Skeletal muscle satellite cell (primary cell): ENCODE data around the gene SWT1.

Experiments used
- H3K27me3 ChIP-seq: 2 replicates; pipeline ENCODE4 v1.7.0; 2013; ENCODE audit warnings: low read length; ENCODE audit not compliant: control insufficient read depth, insufficient read depth
- H3K36me3 ChIP-seq: 2 replicates; pipeline ENCODE4 v1.7.0; 2013; ENCODE audit warnings: mild to moderate bottlenecking, control low read depth, low read length; ENCODE audit not compliant: insufficient read depth
- H3K4me1 ChIP-seq: 2 replicates; pipeline ENCODE4 v1.7.0; 2013; ENCODE audit warnings: low read length; ENCODE audit not compliant: control insufficient read depth, insufficient read depth
- H3K4me2 ChIP-seq: 2 replicates; pipeline ENCODE4 v1.7.0; 2013; ENCODE audit warnings: mild to moderate bottlenecking, low read length
- H3K4me3 ChIP-seq: 2 replicates; pipeline ENCODE4 v1.7.0; 2013; ENCODE audit warnings: low read length
- H3K9ac ChIP-seq: 2 replicates; pipeline ENCODE4 v1.7.0; 2013; ENCODE audit warnings: mild to moderate bottlenecking, low read depth, low read length, moderate library complexity
- H3K9me3 ChIP-seq: replicated peaks from 2 replicates; pipeline ENCODE4 v1.7.0; 2013; ENCODE audit warnings: mild to moderate bottlenecking, control low read depth, low read length

Gene SWT1

DNA sequence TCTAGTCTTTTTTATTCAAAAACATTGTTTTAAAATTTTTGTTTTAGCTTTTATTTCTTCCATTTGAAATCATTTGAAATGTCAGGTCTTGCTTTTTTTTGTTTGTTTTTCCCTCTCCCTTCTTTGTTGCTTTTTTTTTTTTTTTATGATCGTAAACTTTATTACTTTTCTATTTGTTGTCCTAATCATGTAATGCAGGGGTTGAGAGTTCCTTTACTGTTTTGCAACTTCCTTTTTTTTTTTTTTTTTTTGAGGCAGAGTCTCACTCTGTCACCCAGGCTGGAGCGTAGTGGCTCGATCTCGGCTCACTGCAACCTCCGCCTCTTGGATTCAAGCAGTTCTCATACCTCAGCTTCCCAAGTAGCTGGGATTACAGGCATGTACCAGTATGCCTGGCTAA is 135.3 kb downstream of the SWT1 start:
- Histone ChIP-seq H3K4me3 (no peak overlapping the region), H3K27me3 (no peaks in the 10 kb centered on the region), H3K36me3 (peaks cover 35% of the 10 kb centered on the region), H3K4me2 (no peak overlapping the region), H3K4me1 (no peaks in the 10 kb centered on the region), H3K9me3 (no peaks in the 10 kb centered on the region), H3K9ac (no peak overlapping the region)

DNA sequence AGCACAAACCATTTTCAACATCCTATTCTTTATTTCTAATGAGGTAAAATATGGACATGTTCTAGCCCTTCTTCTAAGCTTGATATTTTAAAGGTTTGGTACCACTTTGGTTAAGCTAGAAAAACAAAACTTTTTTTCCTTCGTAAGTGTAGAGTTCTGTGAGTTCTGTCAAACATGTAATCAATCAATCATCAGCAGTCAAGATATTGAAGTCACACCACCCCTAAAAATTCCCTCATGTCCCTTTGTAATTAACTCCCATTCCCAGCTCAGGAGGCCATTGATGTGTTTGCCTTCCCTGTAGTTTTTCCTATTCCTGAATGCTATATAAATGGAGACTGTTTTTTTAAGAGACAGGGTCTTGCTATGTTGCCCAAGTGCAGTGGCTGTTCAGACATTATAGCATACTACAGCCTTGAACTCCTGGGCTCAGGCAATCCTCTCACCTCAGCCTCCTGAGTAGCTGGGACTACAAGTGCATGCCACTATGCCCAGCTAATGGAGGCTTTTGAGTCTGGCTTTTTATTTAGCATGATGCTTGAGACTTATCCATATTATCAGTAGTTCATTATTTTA is 137.1 kb downstream of the SWT1 start:
- peaks cover 51% of the 10 kb centered on the region for H3K36me3 ChIP-seq

DNA sequence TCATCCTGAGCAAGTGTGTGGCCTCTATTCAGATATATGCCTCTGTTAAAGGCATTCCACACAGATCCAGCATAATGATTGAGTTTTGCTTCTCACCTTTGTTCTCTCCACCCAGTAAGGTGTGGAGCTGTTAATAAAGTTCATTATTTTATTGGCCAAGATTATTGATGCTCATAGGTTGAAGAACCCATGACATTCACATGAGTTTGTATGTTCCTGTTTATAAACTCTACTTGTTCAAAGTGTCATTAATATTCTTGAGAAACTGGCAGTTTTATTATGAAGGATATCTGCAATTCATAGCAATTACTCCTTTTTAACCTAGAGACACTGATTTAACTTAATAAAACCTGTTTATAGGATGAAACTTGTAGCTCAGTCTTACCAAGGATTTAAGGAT is 138.1 kb downstream of the SWT1 start:
- no peak overlapping the region for H3K4me2 ChIP-seq
- no peak overlapping the region for H3K4me3 ChIP-seq
- no peaks in the 10 kb centered on the region for H3K27me3 ChIP-seq
- peaks cover 61% of the 10 kb centered on the region for H3K36me3 ChIP-seq
- H3K4me1 ChIP-seq = no peaks in the 10 kb centered on the region
- no peak overlapping the region for H3K9ac ChIP-seq
- no peaks in the 10 kb centered on the region for H3K9me3 ChIP-seq

More for the DNA sequence above, 137.1 kb downstream of the SWT1 start:
- H3K27me3 ChIP-seq = no peaks in the 10 kb centered on the region
- no peaks in the 10 kb centered on the region for H3K4me1 ChIP-seq
- H3K4me2 ChIP-seq = no peak overlapping the region
- H3K4me3 ChIP-seq = no peak overlapping the region
- no peaks in the 10 kb centered on the region for H3K9me3 ChIP-seq
- H3K9ac ChIP-seq = no peak overlapping the region

DNA sequence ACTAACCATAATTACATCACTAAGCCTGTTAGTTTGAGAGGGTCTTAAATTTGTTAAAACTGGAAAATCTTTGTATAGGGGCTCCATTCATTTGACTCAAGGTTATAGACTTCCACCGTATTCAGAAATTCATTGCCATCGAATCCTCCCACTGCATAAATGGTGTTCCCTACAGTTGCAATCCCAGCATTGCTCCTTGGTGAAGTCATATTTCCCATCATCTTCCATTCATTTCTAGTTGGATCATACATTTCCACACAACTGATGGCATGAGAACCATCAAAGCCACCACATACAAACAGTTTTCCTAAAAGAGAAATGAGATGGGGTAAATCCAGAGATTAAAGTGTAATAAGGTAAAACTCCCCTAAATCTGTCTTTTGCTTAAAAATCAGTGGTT is 141.0 kb downstream of the SWT1 start:
- Histone ChIP-seq H3K36me3 (peaks cover 88% of the 10 kb centered on the region), H3K27me3 (no peaks in the 10 kb centered on the region), H3K9ac (no peak overlapping the region), H3K4me2 (no peak overlapping the region), H3K9me3 (no peaks in the 10 kb centered on the region), H3K4me3 (no peak overlapping the region), H3K4me1 (no peaks in the 10 kb centered on the region)

DNA sequence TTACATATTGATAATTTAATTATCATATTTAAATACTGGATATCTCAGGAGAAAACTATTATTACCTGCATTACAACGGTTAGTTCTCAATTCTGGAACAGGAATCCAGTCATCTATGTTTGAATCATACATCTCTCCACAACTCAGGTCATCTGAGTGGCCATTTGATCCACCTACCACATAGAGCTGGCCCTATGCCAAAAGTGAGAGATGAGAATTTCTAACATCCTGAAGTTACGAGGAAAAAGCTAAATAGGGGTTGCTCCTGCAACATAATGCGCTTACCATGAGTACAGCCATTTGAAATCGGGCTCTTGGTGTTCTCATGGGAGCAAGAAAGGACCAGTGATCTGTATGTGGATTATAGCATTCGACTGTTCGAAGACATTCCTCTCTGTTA is 143.2 kb downstream of the SWT1 start:
- Histone ChIP-seq H3K4me1 (no peaks in the 10 kb centered on the region), H3K4me3 (no peak overlapping the region), H3K4me2 (no peak overlapping the region), H3K9me3 (no peaks in the 10 kb centered on the region), H3K36me3 (peaks cover 94% of the 10 kb centered on the region), H3K9ac (no peak overlapping the region), H3K27me3 (no peaks in the 10 kb centered on the region)

DNA sequence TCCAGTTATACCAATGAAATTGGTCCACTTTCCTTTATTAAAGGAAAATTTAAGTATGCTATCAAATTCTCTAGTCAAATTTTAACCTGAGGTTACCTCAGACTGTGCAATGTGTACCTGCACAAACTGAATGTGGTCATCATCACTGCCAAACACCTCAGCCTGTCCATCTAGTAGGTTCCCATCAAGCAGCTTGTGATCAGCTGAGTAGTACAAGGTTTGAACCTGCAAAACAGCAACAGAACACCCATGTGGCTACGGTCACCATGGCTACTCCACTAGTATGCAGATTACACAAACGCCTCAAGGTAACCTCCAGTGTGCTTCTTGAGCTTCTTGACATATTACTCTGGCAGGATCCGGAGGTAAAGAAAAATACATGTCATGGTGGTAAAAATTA is 148.5 kb downstream of the SWT1 start:
- Histone ChIP-seq H3K9ac (no peak overlapping the region), H3K27me3 (no peaks in the 10 kb centered on the region), H3K36me3 (peaks cover 89% of the 10 kb centered on the region), H3K4me1 (no peaks in the 10 kb centered on the region), H3K9me3 (no peaks in the 10 kb centered on the region), H3K4me2 (no peak overlapping the region), H3K4me3 (no peak overlapping the region)

DNA sequence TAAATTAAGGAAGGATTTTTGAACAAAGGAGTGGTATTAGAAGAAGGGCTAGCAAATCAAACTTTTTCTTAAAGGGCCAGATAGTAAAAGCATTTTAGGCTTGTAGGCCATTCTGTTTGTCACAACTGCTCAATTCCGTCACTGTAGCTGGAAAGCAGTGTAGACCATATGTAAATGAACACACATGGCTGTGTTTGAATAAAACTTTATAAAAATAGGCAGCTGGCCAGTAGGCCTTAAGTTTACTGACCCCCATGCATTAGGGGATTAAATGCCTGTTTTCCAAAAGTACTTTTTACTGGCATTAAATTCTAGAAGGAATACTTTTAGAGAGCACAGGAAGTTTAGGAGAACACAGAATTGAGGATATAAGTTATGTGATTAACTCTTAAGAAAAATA is 151.2 kb downstream of the SWT1 start:
- H3K9me3 ChIP-seq = no peaks in the 10 kb centered on the region
- peaks cover 71% of the 10 kb centered on the region for H3K36me3 ChIP-seq
- no peak overlapping the region for H3K4me2 ChIP-seq
- H3K9ac ChIP-seq = no peak overlapping the region
- peaks cover 9% of the 10 kb centered on the region for H3K4me1 ChIP-seq
- no peak overlapping the region for H3K4me3 ChIP-seq
- no peaks in the 10 kb centered on the region for H3K27me3 ChIP-seq

DNA sequence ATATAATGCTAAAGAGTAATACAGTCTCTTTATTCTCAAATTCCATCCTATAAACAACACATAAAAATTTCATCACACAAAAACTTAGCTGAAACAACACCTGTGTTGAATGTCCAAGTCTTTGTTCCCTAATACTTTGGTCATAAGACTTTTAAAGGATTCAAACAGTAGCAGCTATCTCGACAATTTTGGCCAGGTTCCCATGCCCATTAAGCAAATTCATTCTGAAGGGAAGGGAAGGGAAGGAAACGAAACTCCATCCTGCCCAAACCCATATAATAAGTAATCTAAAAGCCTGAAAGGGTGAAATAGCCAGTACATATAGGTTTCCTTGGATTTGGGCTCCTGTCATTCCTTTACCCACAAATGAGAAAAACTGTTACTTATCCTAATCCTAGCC is 152.6 kb downstream of the SWT1 start:
- Histone ChIP-seq H3K36me3 (peaks cover 58% of the 10 kb centered on the region), H3K4me2 (no peak overlapping the region), H3K27me3 (no peaks in the 10 kb centered on the region), H3K4me3 (no peak overlapping the region), H3K9ac (no peak overlapping the region), H3K4me1 (peaks cover 23% of the 10 kb centered on the region), H3K9me3 (no peaks in the 10 kb centered on the region)

DNA sequence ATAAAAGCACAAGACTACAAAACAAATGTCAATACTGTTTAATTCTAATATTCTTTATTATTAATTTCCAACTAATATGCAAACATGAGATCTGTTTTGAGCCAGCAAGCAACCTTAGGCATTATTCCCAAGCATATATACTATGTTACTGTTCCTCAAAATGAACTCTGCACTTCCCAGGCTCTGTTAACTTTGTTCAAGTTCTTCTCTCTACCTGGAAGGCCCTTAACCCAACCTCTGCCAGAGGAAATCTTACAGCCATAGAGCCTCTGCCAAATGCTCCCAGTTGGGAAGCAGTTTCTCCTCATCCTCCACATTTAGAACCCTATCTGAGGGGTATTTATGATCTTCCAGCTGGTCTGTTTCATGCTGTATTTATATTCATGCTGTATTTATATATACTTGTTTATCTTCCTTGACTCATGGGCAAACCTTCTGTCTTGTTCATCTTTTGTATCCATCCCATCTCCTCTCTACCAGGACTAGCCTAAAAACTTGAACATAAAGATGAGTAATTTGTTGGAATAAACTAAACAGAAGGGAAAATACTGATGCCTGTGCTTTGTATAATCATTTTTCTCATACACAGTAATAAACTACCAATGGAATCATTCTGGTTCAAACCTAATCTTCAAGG is 154.7 kb downstream of the SWT1 start:
- no peak overlapping the region for H3K4me3 ChIP-seq
- no peak overlapping the region for H3K4me2 ChIP-seq
- H3K4me1 ChIP-seq = peaks cover 26% of the 10 kb centered on the region
- H3K36me3 ChIP-seq = peaks cover 38% of the 10 kb centered on the region
- H3K9ac ChIP-seq = no peak overlapping the region
- no peaks in the 10 kb centered on the region for H3K9me3 ChIP-seq
- no peaks in the 10 kb centered on the region for H3K27me3 ChIP-seq

DNA sequence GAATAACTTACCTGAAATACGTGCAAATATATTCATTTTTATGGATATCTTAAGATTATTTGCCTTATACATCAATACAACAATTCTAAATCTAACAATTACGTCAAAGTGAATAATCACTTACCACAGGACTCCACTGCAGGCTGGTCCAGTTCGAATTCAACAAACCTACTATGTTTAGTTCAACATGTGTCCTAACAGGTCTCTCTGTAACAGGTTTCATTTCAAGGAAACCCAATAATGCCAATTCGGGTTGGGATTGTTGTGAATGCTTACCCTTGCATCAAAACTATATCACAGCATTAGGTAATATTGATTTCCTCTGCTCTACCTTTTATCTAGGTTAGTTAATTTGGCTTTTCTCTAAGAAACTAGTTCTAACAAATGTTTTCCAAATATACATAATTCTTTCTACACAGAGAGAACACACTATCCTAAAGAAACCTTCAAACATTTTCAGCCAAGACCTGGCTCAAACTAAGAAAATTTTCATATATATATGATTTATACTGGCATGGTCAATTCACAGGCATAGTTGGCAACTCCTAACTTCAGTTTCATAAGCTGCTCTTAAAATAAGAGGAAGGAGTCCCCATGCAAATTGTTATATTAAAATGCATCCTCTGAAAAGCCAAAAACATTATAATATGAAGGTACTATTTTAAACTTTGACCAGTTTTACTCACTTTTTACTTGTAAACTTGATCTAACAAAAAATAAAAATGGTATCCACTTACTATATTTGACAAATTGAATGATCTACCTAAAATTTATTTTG is 155.6 kb downstream of the SWT1 start:
- Histone ChIP-seq H3K4me2 (peak overlapping the region; percentile 95), H3K4me1 (peaks cover 28% of the 10 kb centered on the region), H3K27me3 (no peaks in the 10 kb centered on the region), H3K4me3 (no peak overlapping the region), H3K9ac (no peak overlapping the region), H3K36me3 (peaks cover 30% of the 10 kb centered on the region), H3K9me3 (no peaks in the 10 kb centered on the region)

DNA sequence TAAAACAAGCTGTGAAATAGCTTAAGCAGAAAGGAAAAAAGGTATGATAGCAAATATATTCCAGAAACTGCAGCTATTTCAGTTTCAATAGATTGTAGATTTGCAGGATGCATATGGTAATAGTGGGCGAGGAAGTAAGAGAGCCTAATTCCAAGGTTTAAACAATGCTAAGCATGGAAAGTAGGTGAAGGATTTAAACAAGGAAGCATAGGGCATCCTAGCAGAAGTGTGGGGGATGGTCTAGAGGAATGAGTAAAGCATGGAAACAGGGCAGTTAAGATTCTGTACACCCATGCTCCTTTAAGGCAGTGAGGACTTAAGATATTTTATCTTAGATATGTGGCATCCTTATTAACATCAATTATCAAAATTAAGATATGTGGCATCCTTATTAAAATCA is 157.4 kb downstream of the SWT1 start:
- peak overlapping the region; percentile 94 for H3K9ac ChIP-seq
- no peaks in the 10 kb centered on the region for H3K9me3 ChIP-seq
- H3K4me1 ChIP-seq = peaks cover 34% of the 10 kb centered on the region
- peak overlapping the region; percentile 95 for H3K4me2 ChIP-seq
- H3K36me3 ChIP-seq = peaks cover 12% of the 10 kb centered on the region
- H3K4me3 ChIP-seq = peak overlapping the region; percentile 81
- no peaks in the 10 kb centered on the region for H3K27me3 ChIP-seq
